Adrenal gland (tissue), 5 donors: ENCODE data around the gene BORCS8.

Experiments used
- CTCF ChIP-seq, 6 experiments: fragments of 450-650 bp in 4 of 6; fragments of 200-600 bp in 2 of 6; sonication (generic) in 1 of 6; IDR thresholded peaks; 1 replicate in 5 of 6; 2 replicates in 1 of 6; pipeline versions ENCODE4 v1.5.1 to v1.8.0; 2016 to 2021; ENCODE audit warnings: antibody characterized with exemption in 6 of 6, mild to moderate bottlenecking in 2 of 6, moderate library complexity in 1 of 6
- POLR2A ChIP-seq, 2 donors: fragments of 450-650 bp; IDR thresholded peaks; one replicate each; pipeline ENCODE4 v1.6.1; 2017; ENCODE audit warnings: antibody characterized with exemption in 2 of 2, mild to moderate bottlenecking in 2 of 2, moderate library complexity in 1 of 2
- donor health status: DM: no; HTN: no; CAD: no.

DNA sequence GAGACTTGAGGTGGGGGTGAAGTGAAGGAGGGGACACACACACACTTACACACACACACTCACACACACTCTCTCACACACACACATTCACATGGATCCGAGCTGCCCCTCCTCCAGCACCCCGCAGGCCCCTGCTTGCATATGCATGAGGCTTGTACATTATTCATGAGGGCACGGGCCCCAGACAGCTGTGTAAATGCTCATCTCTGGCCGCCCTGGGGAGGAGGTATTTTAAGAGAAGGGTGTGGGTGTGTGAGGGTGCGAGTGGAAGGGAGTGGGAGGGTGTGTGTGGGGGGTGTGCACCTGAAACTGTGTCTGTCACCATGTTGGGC lies 22.2 kb upstream of the BORCS8 start:
- TF ChIP-seq CTCF (IDR thresholded peaks at IDR 0.05) (no peak), POLR2A (IDR thresholded peaks at IDR 0.05) (no peak)
